Panc1 (cell line): ENCODE data around the gene METTL15.

Source experiments
- POLR2AphosphoS5 ChIP-seq: IDR thresholded peaks from 2 replicates; pipeline ENCODE4 v1.6.1; 2012; ENCODE audit warnings: mild to moderate bottlenecking, low read depth, low read length, moderate library complexity
- REST ChIP-seq, 2 experiments: IDR thresholded peaks; 2 replicates each; pipeline ENCODE4 v1.6.1; 2011 to 2012; ENCODE audit warnings: low read depth in 2 of 2, control low read depth in 1 of 2, low read length in 1 of 2, mild to moderate bottlenecking in 1 of 2, moderate library complexity in 1 of 2; ENCODE audit not compliant: insufficient read depth in 1 of 2
- SIN3A ChIP-seq: IDR thresholded peaks from 2 replicates; pipeline ENCODE4 v1.6.1; 2012; ENCODE audit warnings: low read depth, mild to moderate bottlenecking, low read length, moderate library complexity, borderline replicate concordance; ENCODE audit not compliant: insufficient read depth
- TF ChIP-seq, protein P1 (sequence below): fragments of 450-650 bp; IDR thresholded peaks from 2 replicates; pipeline ENCODE4 v1.5.1; 2017; ENCODE audit warnings: mild to moderate bottlenecking

GRCh38 chr11:28346209-28346608 is 238.0 kb downstream of the METTL15 start:
- TF ChIP-seq, protein P1, sequence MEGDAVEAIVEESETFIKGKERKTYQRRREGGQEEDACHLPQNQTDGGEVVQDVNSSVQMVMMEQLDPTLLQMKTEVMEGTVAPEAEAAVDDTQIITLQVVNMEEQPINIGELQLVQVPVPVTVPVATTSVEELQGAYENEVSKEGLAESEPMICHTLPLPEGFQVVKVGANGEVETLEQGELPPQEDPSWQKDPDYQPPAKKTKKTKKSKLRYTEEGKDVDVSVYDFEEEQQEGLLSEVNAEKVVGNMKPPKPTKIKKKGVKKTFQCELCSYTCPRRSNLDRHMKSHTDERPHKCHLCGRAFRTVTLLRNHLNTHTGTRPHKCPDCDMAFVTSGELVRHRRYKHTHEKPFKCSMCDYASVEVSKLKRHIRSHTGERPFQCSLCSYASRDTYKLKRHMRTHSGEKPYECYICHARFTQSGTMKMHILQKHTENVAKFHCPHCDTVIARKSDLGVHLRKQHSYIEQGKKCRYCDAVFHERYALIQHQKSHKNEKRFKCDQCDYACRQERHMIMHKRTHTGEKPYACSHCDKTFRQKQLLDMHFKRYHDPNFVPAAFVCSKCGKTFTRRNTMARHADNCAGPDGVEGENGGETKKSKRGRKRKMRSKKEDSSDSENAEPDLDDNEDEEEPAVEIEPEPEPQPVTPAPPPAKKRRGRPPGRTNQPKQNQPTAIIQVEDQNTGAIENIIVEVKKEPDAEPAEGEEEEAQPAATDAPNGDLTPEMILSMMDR = no peak
- TF ChIP-seq POLR2AphosphoS5 = no peak
- no peak for TF ChIP-seq SIN3A
- TF ChIP-seq REST (IDR thresholded peaks at IDR 0.05; ENCODE audit: insufficient read depth in 1 of 2, low read depth in 2 of 2, low read length in 1 of 2) = no peak
